HFFc6 (cell line): Measurements from ENCODE around the gene PDE4D. TPM values are rescaled to one million over a fixed set of nuclear protein-coding genes. Genes with fewer than 3 reads are reported as not detected.

Experiments
- DNase-seq: peaks from one replicate; pipeline ENCODE4 v3.0.0-alpha.2; 2018
- H3K27ac Mint-ChIP-seq: 2 replicates; pipeline ENCODE4 v1.8.0; 2020; ENCODE audit warnings: mild to moderate bottlenecking, mixed read lengths
- H3K27me3 Mint-ChIP-seq: 2 replicates; pipeline ENCODE4 v1.8.0; 2021; ENCODE audit warnings: mild to moderate bottlenecking, moderate library complexity, mixed read lengths; ENCODE audit not compliant: insufficient read depth
- H3K36me3 Mint-ChIP-seq: 2 replicates; pipeline ENCODE4 v1.8.0; 2021; ENCODE audit warnings: low read depth, mixed read lengths
- H3K4me1 Mint-ChIP-seq: 2 replicates; pipeline ENCODE4 v1.8.0; 2020; ENCODE audit warnings: low read depth, mixed read lengths
- H3K4me3 Mint-ChIP-seq: 2 replicates; pipeline ENCODE4 v1.8.0; 2020; ENCODE audit warnings: mild to moderate bottlenecking, moderate library complexity, mixed read lengths
- H3K9me3 Mint-ChIP-seq: 2 replicates; pipeline ENCODE4 v1.8.0; 2020; ENCODE audit warnings: mild to moderate bottlenecking, mixed read lengths
- CTCF ChIP-seq: fragments of 200-600 bp; sonication (generic); IDR thresholded peaks from 2 replicates; pipeline ENCODE4 v1.5.0; 2021; ENCODE audit warnings: antibody characterized with exemption, mild to moderate bottlenecking
- long read RNA-seq: library from polyadenylated mRNA; unstranded; transcript quantifications from one replicate; pipeline ENCODE4 v2.0.0, GENCODE V29; 2019
- total RNA-seq, 6 experiments: library from RNA; stranded (reverse); fragmentation: NEBNext Ultra II Directional; extraction: Animal tissue kit (Norgen Biotek cat#: 25700); gene quantifications; 2 replicates in 1 of 6; 3 replicates in 5 of 6; pipeline ENCODE4 v1.2.3, GENCODE V29; 2021

PDE4D gene
- total RNA-seq = 1 to 10 TPM; 1.8 to 7.3 (median 6.2) TPM
- long read RNA-seq = 0 reads

GRCh38 chr5:59893429-59894227 is at the start of gene PDE4D:
TSS of gene PDE4D (minus strand) at chr5:59893726.
- H3K4me3 Mint-ChIP-seq = peak within 1 kb of the TSS; percentile 22; the same call in 1 of the 2 replicates
- peaks cover 24% of the 10 kb centered on the region for H3K27me3 Mint-ChIP-seq
- peaks cover 5% of the 10 kb centered on the region; the same call in 1 of the 2 replicates for H3K4me1 Mint-ChIP-seq
- no peaks in the 10 kb centered on the region for H3K36me3 Mint-ChIP-seq
- H3K9me3 Mint-ChIP-seq = no peaks in the 10 kb centered on the region
- no peak within 1 kb of the TSS for H3K27ac Mint-ChIP-seq
- TF ChIP-seq CTCF = no peak
- DNase-seq = peak; percentile 42

GRCh38 chr5:59937633-59938032 is 44.1 kb upstream of the PDE4D start:
- no peaks in the 10 kb centered on the region for H3K36me3 Mint-ChIP-seq
- no peak for TF ChIP-seq CTCF
- H3K4me1 Mint-ChIP-seq = no peaks in the 10 kb centered on the region
- peaks cover 9% of the 10 kb centered on the region; the same call in 1 of the 2 replicates for H3K27me3 Mint-ChIP-seq
- H3K4me3 Mint-ChIP-seq = no peak overlapping the region
- no peak overlapping the region for H3K27ac Mint-ChIP-seq
- no peak for DNase-seq
- H3K9me3 Mint-ChIP-seq = no peaks in the 10 kb centered on the region

- Mint-ChIP-seq H3K27ac (no peak overlapping the region), H3K36me3 (no peaks in the 10 kb centered on the region), H3K4me1 (no peaks in the 10 kb centered on the region), H3K4me3 (no peak overlapping the region), H3K27me3 (peaks cover 4% of the 10 kb centered on the region), H3K9me3 (no peaks in the 10 kb centered on the region; the same call in 1 of the 2 replicates)
- peak; percentile 56 for DNase-seq
- TF ChIP-seq CTCF = peak; percentile 69
Measured at GRCh38 chr5:59923465-59923864, 29.9 kb upstream of the PDE4D start.

GRCh38 chr5:59922220-59922619 is 28.7 kb upstream of the PDE4D start:
- no peaks in the 10 kb centered on the region for H3K36me3 Mint-ChIP-seq
- H3K27me3 Mint-ChIP-seq = peaks cover 2% of the 10 kb centered on the region
- TF ChIP-seq CTCF = no peak
- no peak for DNase-seq
- no peak overlapping the region for H3K27ac Mint-ChIP-seq
- H3K9me3 Mint-ChIP-seq = no peaks in the 10 kb centered on the region; the same call in 1 of the 2 replicates
- no peak overlapping the region for H3K4me3 Mint-ChIP-seq
- no peaks in the 10 kb centered on the region for H3K4me1 Mint-ChIP-seq

GRCh38 chr5:59921816-59922215 is 28.3 kb upstream of the PDE4D start:
- Mint-ChIP-seq H3K4me1 (no peaks in the 10 kb centered on the region), H3K4me3 (no peak overlapping the region), H3K9me3 (no peaks in the 10 kb centered on the region; the same call in 1 of the 2 replicates), H3K27ac (no peak overlapping the region), H3K36me3 (no peaks in the 10 kb centered on the region), H3K27me3 (no peaks in the 10 kb centered on the region; the same call in none of the 2 replicates)
- TF ChIP-seq CTCF = no peak
- DNase-seq = no peak
